ENCODE data around the gene INHBC.

- TF ChIP-seq CTCF (conservative IDR thresholded peaks at IDR 0.05; ENCODE audit: low read depth, low read length) (no peak), EZH2 (IDR thresholded peaks at IDR 0.05; ENCODE audit: low read length, unreplicated experiment) (no peak), EZH2phosphoT487 (IDR thresholded peaks at IDR 0.05; ENCODE audit: borderline replicate concordance, low read length) (no peak)
These were observed 35.8 kb downstream of the INHBC start for GRCh38 chr12:57470286-57470969.

Measured in PC-3 (cell line).